ENCODE measurements around the gene CITED1. TPM values are rescaled to one million over a fixed set of nuclear protein-coding genes. Genes with fewer than 3 reads are reported as not detected.

Gene CITED1
- total RNA-seq, 1 experiment from 2014 or later = not detected

GRCh38 chrX:72255445-72255844, 50.3 kb downstream of the CITED1 start:
- H3K4me3 ChIP-seq = no peak overlapping the region
- H3K9me3 ChIP-seq = no peaks in the 10 kb centered on the region
- no peaks in the 10 kb centered on the region for H3K27me3 ChIP-seq
- no peak for DNase-seq
- no peaks in the 10 kb centered on the region for H3K36me3 ChIP-seq

GRCh38 chrX:72254816-72255215, 50.9 kb downstream of the CITED1 start:
- Histone ChIP-seq H3K36me3 (no peaks in the 10 kb centered on the region), H3K4me3 (no peak overlapping the region), H3K27me3 (no peaks in the 10 kb centered on the region), H3K9me3 (no peaks in the 10 kb centered on the region)
- DNase-seq = no peak

GRCh38 chrX:72253686-72254085, 52.0 kb downstream of the CITED1 start:
- no peaks in the 10 kb centered on the region for H3K27me3 ChIP-seq
- no peak overlapping the region for H3K4me3 ChIP-seq
- no peaks in the 10 kb centered on the region for H3K9me3 ChIP-seq
- no peaks in the 10 kb centered on the region for H3K36me3 ChIP-seq
- DNase-seq = no peak

Other genes with a start within 250 kb of the CITED1 start
- gene RTL5, start 174.0 kb downstream of the CITED1 start, total RNA-seq (2014; rRNA removed; shearing (Covaris generic); ENCODE audit: low replicate concordance) = 0.03 TPM in 1 of 2 replicates, not detected in the other
- gene PIN4, start 124.2 kb downstream of the CITED1 start, total RNA-seq (2014; rRNA removed; shearing (Covaris generic); ENCODE audit: low replicate concordance) = 1.3 and 2.3 TPM in 2 replicates
- 4.3 and 6.2 TPM in 2 replicates for gene ERCC6L, start 66.9 kb downstream of the CITED1 start, total RNA-seq (2014; rRNA removed; shearing (Covaris generic); ENCODE audit: low replicate concordance)
- 967 and 1,437 TPM in 2 replicates for gene RPS4X, start 28.7 kb downstream of the CITED1 start, total RNA-seq (2014; rRNA removed; shearing (Covaris generic); ENCODE audit: low replicate concordance)